GM06990 (cell line): ENCODE data around the gene VAT1L.

ENCODE experiments used
- DNase-seq: peaks from one replicate; pipeline ENCODE4 v3.0.0-alpha.2; 2011; ENCODE audit not compliant: insufficient read length; ENCODE audit errors: extremely low read depth
- H3K27me3 ChIP-seq: replicated peaks from 2 replicates; pipeline ENCODE4 v1.6.0; 2011; ENCODE audit warnings: low read length; ENCODE audit not compliant: control insufficient read depth, insufficient read depth
- H3K36me3 ChIP-seq: 2 replicates; pipeline ENCODE4 v1.5.1; 2011; ENCODE audit warnings: low read length; ENCODE audit not compliant: control insufficient read depth, insufficient read depth
- H3K4me3 ChIP-seq: replicated peaks from 2 replicates; pipeline ENCODE4 v1.5.1; 2011; ENCODE audit warnings: low read depth, mild to moderate bottlenecking, control low read depth, low read length
- TF ChIP-seq, protein P1 (sequence below): IDR thresholded peaks from 2 replicates; pipeline ENCODE4 v1.5.1; 2011; ENCODE audit warnings: low read length, control low read depth, mild to moderate bottlenecking, inconsistent platforms; ENCODE audit not compliant: insufficient read depth, poor library complexity, severe bottlenecking

VAT1L gene

DNA sequence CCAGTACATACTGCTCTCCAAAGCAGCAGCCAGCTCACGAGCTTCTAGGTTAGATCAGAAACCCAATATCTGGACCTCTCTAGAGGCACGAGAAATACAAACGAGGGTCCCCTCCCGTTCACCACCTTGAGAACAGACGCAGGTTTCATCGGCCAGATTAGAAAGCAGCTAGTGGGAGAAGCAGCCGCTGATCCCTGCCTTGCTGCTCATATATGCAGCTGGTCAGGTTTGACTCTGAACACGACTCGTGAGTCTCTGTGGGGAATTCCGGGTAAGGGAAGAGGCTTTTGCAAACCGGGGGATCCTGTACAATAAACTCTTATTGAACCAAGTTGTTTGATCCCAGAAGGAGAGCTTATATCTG is 1.6 kb downstream of the VAT1L start:
- H3K4me3 ChIP-seq: no peak overlapping the region

DNA sequence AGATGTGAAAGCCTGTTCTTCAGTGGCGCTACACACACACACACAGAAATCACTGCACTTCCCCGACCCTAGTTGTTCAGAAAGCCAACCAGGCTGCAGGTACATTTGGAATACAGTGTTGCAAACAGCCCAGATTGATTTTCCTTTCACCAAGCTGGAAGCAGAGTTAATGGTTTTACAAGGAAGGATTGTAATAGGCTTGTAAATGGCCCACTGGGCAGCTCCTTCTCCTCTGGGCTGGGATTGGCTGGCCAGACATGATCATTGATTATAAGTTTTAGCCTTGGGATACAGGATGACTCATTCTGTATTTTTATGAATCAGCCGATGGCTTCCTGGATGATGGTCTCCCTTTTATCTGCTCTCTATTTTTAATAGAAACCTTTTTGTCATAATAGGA is 2.5 kb downstream of the VAT1L start:
- no peak for DNase-seq
- H3K27me3 ChIP-seq: peaks cover 4% of the 10 kb centered on the region
- no peak overlapping the region for H3K4me3 ChIP-seq
- TF ChIP-seq, protein P1, sequence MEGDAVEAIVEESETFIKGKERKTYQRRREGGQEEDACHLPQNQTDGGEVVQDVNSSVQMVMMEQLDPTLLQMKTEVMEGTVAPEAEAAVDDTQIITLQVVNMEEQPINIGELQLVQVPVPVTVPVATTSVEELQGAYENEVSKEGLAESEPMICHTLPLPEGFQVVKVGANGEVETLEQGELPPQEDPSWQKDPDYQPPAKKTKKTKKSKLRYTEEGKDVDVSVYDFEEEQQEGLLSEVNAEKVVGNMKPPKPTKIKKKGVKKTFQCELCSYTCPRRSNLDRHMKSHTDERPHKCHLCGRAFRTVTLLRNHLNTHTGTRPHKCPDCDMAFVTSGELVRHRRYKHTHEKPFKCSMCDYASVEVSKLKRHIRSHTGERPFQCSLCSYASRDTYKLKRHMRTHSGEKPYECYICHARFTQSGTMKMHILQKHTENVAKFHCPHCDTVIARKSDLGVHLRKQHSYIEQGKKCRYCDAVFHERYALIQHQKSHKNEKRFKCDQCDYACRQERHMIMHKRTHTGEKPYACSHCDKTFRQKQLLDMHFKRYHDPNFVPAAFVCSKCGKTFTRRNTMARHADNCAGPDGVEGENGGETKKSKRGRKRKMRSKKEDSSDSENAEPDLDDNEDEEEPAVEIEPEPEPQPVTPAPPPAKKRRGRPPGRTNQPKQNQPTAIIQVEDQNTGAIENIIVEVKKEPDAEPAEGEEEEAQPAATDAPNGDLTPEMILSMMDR: no peak
- no peaks in the 10 kb centered on the region for H3K36me3 ChIP-seq

More for the DNA sequence above, 1.6 kb downstream of the VAT1L start:
- no peak for DNase-seq
- H3K36me3 ChIP-seq: no peaks in the 10 kb centered on the region
- H3K27me3 ChIP-seq: peaks cover 4% of the 10 kb centered on the region
- TF ChIP-seq, protein P1: no peak

DNA sequence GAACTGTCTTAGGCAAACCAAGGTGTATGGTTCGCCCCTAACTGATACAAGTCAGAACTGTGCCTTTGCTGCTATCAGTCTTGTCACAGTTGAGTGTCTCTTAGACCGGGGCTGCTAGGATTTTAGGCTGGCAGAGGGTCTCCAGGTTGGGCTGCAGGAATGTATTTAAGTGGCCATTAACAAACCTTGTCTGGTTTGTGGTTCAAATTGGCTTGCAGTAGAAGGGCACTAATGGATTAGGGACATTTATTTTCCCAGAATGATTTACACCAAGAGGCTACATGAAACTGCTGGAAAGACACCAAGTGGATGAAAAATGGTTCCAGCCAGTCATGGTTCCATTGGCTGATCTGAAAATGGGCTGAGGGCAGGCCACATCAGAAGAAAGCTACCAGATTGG is 5.1 kb downstream of the VAT1L start:
- Histone ChIP-seq H3K27me3 (peaks cover 3% of the 10 kb centered on the region), H3K4me3 (no peak overlapping the region), H3K36me3 (no peaks in the 10 kb centered on the region)
- no peak for DNase-seq
- TF ChIP-seq, protein P1: no peak

DNA sequence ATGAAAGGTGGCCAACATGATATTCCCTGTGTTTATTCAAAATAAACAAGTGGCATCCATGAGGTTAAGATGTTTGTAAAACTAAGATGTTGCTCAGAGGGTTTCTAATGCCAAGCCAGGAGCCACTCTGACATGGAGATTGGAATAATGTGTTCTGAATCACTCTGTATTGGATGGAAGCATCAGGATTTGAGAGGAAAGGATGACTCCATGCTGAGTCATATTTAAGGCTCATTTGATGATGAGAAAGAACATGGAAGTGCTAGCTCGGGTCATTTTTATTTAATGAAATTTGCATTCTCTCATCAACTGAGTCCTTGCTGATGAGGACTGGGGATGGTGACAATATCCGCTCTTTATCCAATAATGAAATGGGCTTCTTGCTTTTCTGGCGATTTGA is 6.2 kb downstream of the VAT1L start:
- Histone ChIP-seq H3K27me3 (peaks cover 3% of the 10 kb centered on the region), H3K36me3 (no peaks in the 10 kb centered on the region), H3K4me3 (no peak overlapping the region)
- TF ChIP-seq, protein P1: no peak
- no peak for DNase-seq

DNA sequence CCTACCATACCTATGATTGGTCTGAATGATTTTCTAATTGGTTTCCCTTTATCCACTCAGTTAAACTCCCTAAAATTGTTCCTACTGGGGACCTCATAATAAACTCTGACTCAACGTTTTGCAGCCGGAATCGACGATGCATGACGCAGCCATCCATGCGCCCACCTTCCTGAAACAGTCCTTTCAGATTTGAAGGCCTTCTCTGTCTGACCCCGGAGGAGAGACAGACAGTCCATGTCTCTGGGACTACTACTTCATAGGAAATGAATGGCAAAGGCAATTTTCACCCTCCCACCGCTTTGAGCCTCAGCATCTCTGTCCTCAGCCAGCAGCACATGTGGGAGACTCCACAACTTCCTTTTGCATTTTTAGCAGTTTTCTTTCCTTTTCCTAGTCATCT is 13.5 kb downstream of the VAT1L start:
- TF ChIP-seq, protein P1: no peak
- Histone ChIP-seq H3K36me3 (no peaks in the 10 kb centered on the region), H3K27me3 (no peaks in the 10 kb centered on the region; the same call in 1 of the 2 replicates), H3K4me3 (no peak overlapping the region)
- no peak for DNase-seq

DNA sequence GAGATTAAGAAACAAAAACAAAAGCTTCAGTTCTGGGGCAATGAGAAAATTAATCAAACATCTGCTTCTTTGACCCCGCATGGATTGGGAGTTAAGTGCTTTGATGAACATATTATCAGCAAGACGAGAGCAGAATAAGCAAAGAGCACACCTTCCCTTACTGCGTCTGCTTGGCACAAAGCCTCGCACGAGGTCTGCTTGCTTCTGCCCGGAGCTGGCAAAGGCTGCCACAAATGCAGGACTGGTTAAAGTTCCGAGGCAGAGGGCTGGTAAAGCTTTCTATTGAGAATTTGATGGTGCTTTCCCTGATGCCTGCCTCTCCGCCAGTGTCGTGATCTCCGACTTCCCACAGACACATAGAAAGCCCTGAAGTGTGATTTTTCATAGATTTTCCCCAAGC is 17.0 kb downstream of the VAT1L start:
- Histone ChIP-seq H3K4me3 (no peak overlapping the region), H3K36me3 (no peaks in the 10 kb centered on the region), H3K27me3 (no peaks in the 10 kb centered on the region; the same call in 1 of the 2 replicates)
- TF ChIP-seq, protein P1: no peak
- DNase-seq: no peak
